ENCODE data around the gene USP24. TPM values are rescaled to one million over a fixed set of nuclear protein-coding genes. Genes with fewer than 3 reads are reported as not detected.
A peak's percentile ranks its signal among the peaks of the same experiment; 100 is the strongest.

USP24 gene
- total RNA-seq, 1 experiment from 2014 or later: 38.5 TPM

DNA sequence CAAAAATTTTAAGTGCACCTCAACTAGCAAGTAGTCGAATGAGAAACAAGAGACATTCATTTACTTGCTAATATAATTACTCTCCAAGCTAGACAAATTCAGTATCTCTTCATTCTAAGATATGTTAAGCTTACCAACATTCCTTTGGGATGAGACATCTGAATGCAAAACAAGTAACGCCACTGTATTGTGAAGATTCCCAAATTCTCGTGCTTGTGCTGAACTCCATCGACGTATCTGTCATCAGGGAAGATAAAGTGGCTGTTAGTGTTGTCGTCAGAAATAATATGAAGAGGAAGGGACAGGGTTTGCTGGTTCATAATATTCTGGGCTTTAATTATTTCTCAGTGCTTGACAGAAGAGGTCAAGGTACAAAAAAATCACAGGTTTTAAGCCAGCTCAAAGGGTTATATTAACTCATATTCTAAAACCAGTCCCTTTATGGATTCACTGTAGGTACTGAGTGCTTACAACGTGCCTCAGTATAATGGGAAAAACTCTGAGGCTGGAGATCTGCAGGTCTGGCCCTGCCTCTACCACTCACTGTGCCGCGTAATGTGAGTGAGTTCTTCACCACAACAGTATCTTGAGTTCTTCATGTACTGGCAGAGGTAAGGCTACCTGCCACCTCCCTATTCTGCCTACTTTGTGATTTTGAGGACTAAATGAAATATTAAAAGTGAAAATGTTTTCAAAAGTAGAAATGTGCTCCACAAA lies 133.8 kb downstream of the USP24 start:
- POLR2A ChIA-PET (ENCODE audit: unreplicated experiment): no interaction called here
- CTCF ChIA-PET: interaction anchor here (1.0 kb wide), 1 partner anchor 10 kb away, joined by 3 read pairs; no protein-coding TSS in a partner anchor
- Histone ChIP-seq H3K9me3 (ENCODE audit: low read length) (no peaks in the 10 kb centered on the region), H3K27me3 (ENCODE audit: low read length) (no peaks in the 10 kb centered on the region), H3K36me3 (ENCODE audit: low read depth, low read length) (peaks cover 61% of the 10 kb centered on the region), H3K4me3 (ENCODE audit: low read length) (no peak overlapping the region), H3K9ac (ENCODE audit: low read length) (no peak overlapping the region), H2AFZ (ENCODE audit: low read length) (no peak overlapping the region), H3K4me2 (ENCODE audit: low read length) (no peak overlapping the region), H4K20me1 (ENCODE audit: low read length) (no peaks in the 10 kb centered on the region), H3F3A (ENCODE audit: low read length, unreplicated experiment) (no peaks in the 10 kb centered on the region), H3K4me1 (ENCODE audit: insufficient read depth, low read length) (peaks cover 10% of the 10 kb centered on the region; the same call in 1 of the 2 replicates), H3K27ac (ENCODE audit: low read length) (no peak overlapping the region), H3K9me2 (replicated peaks; ENCODE audit: low read length) (no peaks in the 10 kb centered on the region), H3K79me2 (ENCODE audit: low read length) (no peaks in the 10 kb centered on the region)
- intact Hi-C loops (cut with micrococcal nuclease): no loop called here
- ATAC-seq (peak; percentile 49), DNase-seq (peak; percentile 53)
- TF ChIP-seq, protein P1, sequence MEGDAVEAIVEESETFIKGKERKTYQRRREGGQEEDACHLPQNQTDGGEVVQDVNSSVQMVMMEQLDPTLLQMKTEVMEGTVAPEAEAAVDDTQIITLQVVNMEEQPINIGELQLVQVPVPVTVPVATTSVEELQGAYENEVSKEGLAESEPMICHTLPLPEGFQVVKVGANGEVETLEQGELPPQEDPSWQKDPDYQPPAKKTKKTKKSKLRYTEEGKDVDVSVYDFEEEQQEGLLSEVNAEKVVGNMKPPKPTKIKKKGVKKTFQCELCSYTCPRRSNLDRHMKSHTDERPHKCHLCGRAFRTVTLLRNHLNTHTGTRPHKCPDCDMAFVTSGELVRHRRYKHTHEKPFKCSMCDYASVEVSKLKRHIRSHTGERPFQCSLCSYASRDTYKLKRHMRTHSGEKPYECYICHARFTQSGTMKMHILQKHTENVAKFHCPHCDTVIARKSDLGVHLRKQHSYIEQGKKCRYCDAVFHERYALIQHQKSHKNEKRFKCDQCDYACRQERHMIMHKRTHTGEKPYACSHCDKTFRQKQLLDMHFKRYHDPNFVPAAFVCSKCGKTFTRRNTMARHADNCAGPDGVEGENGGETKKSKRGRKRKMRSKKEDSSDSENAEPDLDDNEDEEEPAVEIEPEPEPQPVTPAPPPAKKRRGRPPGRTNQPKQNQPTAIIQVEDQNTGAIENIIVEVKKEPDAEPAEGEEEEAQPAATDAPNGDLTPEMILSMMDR (conservative IDR thresholded peaks at IDR 0.05; ENCODE audit: low read depth, low read length): no peak
- no peak for TF ChIP-seq EZH2phosphoT487 (IDR thresholded peaks at IDR 0.05; ENCODE audit: borderline replicate concordance, low read length)
- no peak for TF ChIP-seq EZH2 (IDR thresholded peaks at IDR 0.05; ENCODE audit: low read length, unreplicated experiment)
- BruUV-seq (replicated peaks): no TSS peak

DNA sequence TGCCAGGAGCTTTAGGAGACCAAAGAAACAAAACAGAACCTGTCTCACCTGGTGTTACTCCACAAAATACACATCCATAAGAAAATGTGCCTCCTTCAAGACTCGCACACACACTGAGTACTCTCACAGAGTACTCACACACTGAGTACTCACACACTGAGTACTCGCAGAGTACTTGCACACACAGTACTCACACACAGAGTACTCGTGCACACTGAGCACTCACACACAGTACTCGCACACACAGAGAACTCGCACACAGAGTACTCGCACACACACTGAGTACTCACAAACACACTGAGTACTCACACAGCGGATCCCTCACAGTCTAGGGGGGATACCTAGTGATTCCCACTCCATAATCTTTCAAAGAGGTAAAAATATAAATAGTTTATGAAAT lies 135.5 kb downstream of the USP24 start:
- Histone ChIP-seq H3K36me3 (ENCODE audit: low read depth, low read length) (peaks cover 61% of the 10 kb centered on the region), H3K9me3 (ENCODE audit: low read length) (no peaks in the 10 kb centered on the region), H4K20me1 (ENCODE audit: low read length) (no peaks in the 10 kb centered on the region), H3K27me3 (ENCODE audit: low read length) (no peaks in the 10 kb centered on the region), H3K9ac (ENCODE audit: low read length) (no peak overlapping the region), H3K9me2 (replicated peaks; ENCODE audit: low read length) (no peaks in the 10 kb centered on the region), H3K4me2 (ENCODE audit: low read length) (no peak overlapping the region), H3F3A (ENCODE audit: low read length, unreplicated experiment) (no peaks in the 10 kb centered on the region), H3K4me3 (ENCODE audit: low read length) (no peak overlapping the region), H3K4me1 (ENCODE audit: insufficient read depth, low read length) (peaks cover 10% of the 10 kb centered on the region; the same call in 1 of the 2 replicates), H2AFZ (ENCODE audit: low read length) (no peak overlapping the region), H3K79me2 (ENCODE audit: low read length) (no peaks in the 10 kb centered on the region), H3K27ac (ENCODE audit: low read length) (no peak overlapping the region)
- TF ChIP-seq, protein P1 (conservative IDR thresholded peaks at IDR 0.05; ENCODE audit: low read depth, low read length): no peak
- no peak for TF ChIP-seq EZH2phosphoT487 (IDR thresholded peaks at IDR 0.05; ENCODE audit: borderline replicate concordance, low read length)
- no peak for TF ChIP-seq EZH2 (IDR thresholded peaks at IDR 0.05; ENCODE audit: low read length, unreplicated experiment)
- intact Hi-C loops (cut with micrococcal nuclease): no loop called here
- ATAC-seq: no peak
- POLR2A ChIA-PET (ENCODE audit: unreplicated experiment): no interaction called here
- no peak for DNase-seq
- CTCF ChIA-PET: no interaction called here
- BruUV-seq (replicated peaks): no TSS peak

DNA sequence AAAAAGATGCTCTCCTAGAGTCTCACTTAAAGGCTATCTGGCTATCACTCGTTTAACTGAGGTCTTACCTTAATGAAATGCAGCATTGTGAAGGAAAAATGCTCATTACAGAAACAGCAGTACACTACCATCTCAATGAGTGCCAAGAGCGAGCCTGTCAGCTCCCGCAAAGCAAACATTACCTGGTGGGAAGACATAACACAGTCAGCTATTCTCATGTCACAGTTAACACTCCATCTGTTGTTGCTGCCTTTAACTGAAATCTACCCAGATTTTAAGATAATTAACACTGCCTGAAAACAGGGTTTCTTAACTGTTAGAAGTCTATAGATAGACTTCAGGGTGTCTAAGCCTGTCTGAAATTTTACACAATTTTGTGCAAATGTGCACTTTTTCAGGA lies 136.7 kb downstream of the USP24 start:
- H3K4me3 ChIP-seq (ENCODE audit: low read length): no peak overlapping the region
- no peaks in the 10 kb centered on the region for H3K9me3 ChIP-seq (ENCODE audit: low read length)
- H3K36me3 ChIP-seq (ENCODE audit: low read depth, low read length): peaks cover 55% of the 10 kb centered on the region
- ChIA-PET CTCF (no interaction called here), POLR2A (ENCODE audit: unreplicated experiment) (interaction anchor here (0.6 kb wide), 1 partner anchor 617 kb away, joined by 4 read pairs; no protein-coding TSS in a partner anchor)
- H3K79me2 ChIP-seq (ENCODE audit: low read length): no peaks in the 10 kb centered on the region
- TF ChIP-seq, protein P1 (conservative IDR thresholded peaks at IDR 0.05; ENCODE audit: low read depth, low read length): no peak
- TF ChIP-seq EZH2phosphoT487 (IDR thresholded peaks at IDR 0.05; ENCODE audit: borderline replicate concordance, low read length): no peak
- no peak for TF ChIP-seq EZH2 (IDR thresholded peaks at IDR 0.05; ENCODE audit: low read length, unreplicated experiment)
- H3K4me1 ChIP-seq (ENCODE audit: insufficient read depth, low read length): peaks cover 10% of the 10 kb centered on the region; the same call in 1 of the 2 replicates
- H3F3A ChIP-seq (ENCODE audit: low read length, unreplicated experiment): no peaks in the 10 kb centered on the region
- H2AFZ ChIP-seq (ENCODE audit: low read length): no peak overlapping the region
- BruUV-seq (replicated peaks): no TSS peak
- H3K27me3 ChIP-seq (ENCODE audit: low read length): no peaks in the 10 kb centered on the region
- intact Hi-C loops (cut with micrococcal nuclease): no loop called here
- ATAC-seq: no peak
- no peaks in the 10 kb centered on the region for H4K20me1 ChIP-seq (ENCODE audit: low read length)
- no peaks in the 10 kb centered on the region for H3K9me2 ChIP-seq (replicated peaks; ENCODE audit: low read length)
- no peak for DNase-seq
- no peak overlapping the region for H3K27ac ChIP-seq (ENCODE audit: low read length)
- H3K9ac ChIP-seq (ENCODE audit: low read length): no peak overlapping the region
- no peak overlapping the region for H3K4me2 ChIP-seq (ENCODE audit: low read length)

All from PC-3 (cell line).